Measurements from ENCODE around the gene ZBTB3. TPM values are rescaled to one million over a fixed set of nuclear protein-coding genes. Genes with fewer than 3 reads are reported as not detected.

ZBTB3 gene
- total RNA-seq, 1 experiment from 2014 or later = 12.9 TPM

- H3K36me3 ChIP-seq (ENCODE audit: control insufficient read depth, insufficient read depth, low read length) = peaks cover 28% of the 10 kb centered on the region
- H3K9me3 ChIP-seq (ENCODE audit: control insufficient read depth, insufficient read depth, low read depth, low read length) = no peaks in the 10 kb centered on the region
- H3K4me1 ChIP-seq (ENCODE audit: control insufficient read depth, insufficient read depth, low read length) = peaks cover 11% of the 10 kb centered on the region
- DNase-seq (ENCODE audit: low read depth, low spot score) (no peak), ATAC-seq (no peak)
- TF ChIP-seq CTCF (IDR thresholded peaks at IDR 0.05) (no peak), SIN3A (IDR thresholded peaks at IDR 0.05; ENCODE audit: borderline replicate concordance, insufficient read depth, low read depth, low read length) (no peak), TCF7L2 (IDR thresholded peaks at IDR 0.05; ENCODE audit: low read depth, low read length) (no peak), POLR2AphosphoS5 (IDR thresholded peaks at IDR 0.05; ENCODE audit: low read depth, low read length) (no peak), REST (IDR thresholded peaks at IDR 0.05; ENCODE audit: insufficient read depth in 1 of 2, low read depth in 2 of 2, low read length in 1 of 2) (no peak)
- in situ Hi-C loops (cut with HindIII; ENCODE audit: low pct_unique_long_range_greater_than_20kb, low sequenced_read_pairs) = no loop called here
- CTCF ChIA-PET = no interaction called here
- intact Hi-C loops (cut with micrococcal nuclease; ENCODE audit: unreplicated experiment) = no loop called here
- BruUV-seq (replicated peaks) = no TSS peak
- H3K4me3 ChIP-seq (ENCODE audit: low read depth in 2 of 2, low read length in 2 of 2) = no peak overlapping the region
- POLR2A ChIA-PET = interaction anchor here (0.7 kb wide), 1 partner anchor 541 kb away, joined by 4 read pairs; no protein-coding TSS in a partner anchor
- no peaks in the 10 kb centered on the region for H3K27me3 ChIP-seq (ENCODE audit: control insufficient read depth, insufficient read depth, low read length)
- no peak overlapping the region for H3K27ac ChIP-seq (ENCODE audit: low read length)
Observed at GRCh38 chr11:62712276-62712812, 41.6 kb downstream of the ZBTB3 start.

- in situ Hi-C loops (cut with HindIII; ENCODE audit: low pct_unique_long_range_greater_than_20kb, low sequenced_read_pairs) (no loop called here), intact Hi-C loops (cut with micrococcal nuclease; ENCODE audit: unreplicated experiment) (no loop called here)
- DNase-seq (ENCODE audit: low read depth, low spot score) (no peak), ATAC-seq (no peak)
- Histone ChIP-seq H3K4me1 (ENCODE audit: control insufficient read depth, insufficient read depth, low read length) (peaks cover 27% of the 10 kb centered on the region), H3K4me3 (ENCODE audit: low read depth in 2 of 2, low read length in 2 of 2) (peak overlapping the region; percentile 12 to 33; a peak in 2 of 4 replicates), H3K27me3 (ENCODE audit: control insufficient read depth, insufficient read depth, low read length) (no peaks in the 10 kb centered on the region), H3K36me3 (ENCODE audit: control insufficient read depth, insufficient read depth, low read length) (peaks cover 12% of the 10 kb centered on the region), H3K27ac (ENCODE audit: low read length) (peak overlapping the region; percentile 82), H3K9me3 (ENCODE audit: control insufficient read depth, insufficient read depth, low read depth, low read length) (no peaks in the 10 kb centered on the region)
- ChIA-PET POLR2A (no interaction called here), CTCF (interaction anchor here (0.5 kb wide), 1 partner anchor 17 kb away, joined by 4 read pairs; no protein-coding TSS in a partner anchor)
- no TSS peak for BruUV-seq (replicated peaks)
- TF ChIP-seq CTCF (IDR thresholded peaks at IDR 0.05) (no peak), SIN3A (IDR thresholded peaks at IDR 0.05; ENCODE audit: borderline replicate concordance, insufficient read depth, low read depth, low read length) (no peak), TCF7L2 (IDR thresholded peaks at IDR 0.05; ENCODE audit: low read depth, low read length) (no peak), REST (IDR thresholded peaks at IDR 0.05; ENCODE audit: insufficient read depth in 1 of 2, low read depth in 2 of 2, low read length in 1 of 2) (no peak), POLR2AphosphoS5 (IDR thresholded peaks at IDR 0.05; ENCODE audit: low read depth, low read length) (no peak)
Observed at GRCh38 chr11:62710001-62710345, 44.0 kb downstream of the ZBTB3 start.
